Measurements from ENCODE around the gene KLHL40. TPM values are rescaled to one million over a fixed set of nuclear protein-coding genes. Genes with fewer than 3 reads are reported as not detected.

Gene KLHL40
- total RNA-seq, 1 experiment from 2014 or later, result not detected

DNA sequence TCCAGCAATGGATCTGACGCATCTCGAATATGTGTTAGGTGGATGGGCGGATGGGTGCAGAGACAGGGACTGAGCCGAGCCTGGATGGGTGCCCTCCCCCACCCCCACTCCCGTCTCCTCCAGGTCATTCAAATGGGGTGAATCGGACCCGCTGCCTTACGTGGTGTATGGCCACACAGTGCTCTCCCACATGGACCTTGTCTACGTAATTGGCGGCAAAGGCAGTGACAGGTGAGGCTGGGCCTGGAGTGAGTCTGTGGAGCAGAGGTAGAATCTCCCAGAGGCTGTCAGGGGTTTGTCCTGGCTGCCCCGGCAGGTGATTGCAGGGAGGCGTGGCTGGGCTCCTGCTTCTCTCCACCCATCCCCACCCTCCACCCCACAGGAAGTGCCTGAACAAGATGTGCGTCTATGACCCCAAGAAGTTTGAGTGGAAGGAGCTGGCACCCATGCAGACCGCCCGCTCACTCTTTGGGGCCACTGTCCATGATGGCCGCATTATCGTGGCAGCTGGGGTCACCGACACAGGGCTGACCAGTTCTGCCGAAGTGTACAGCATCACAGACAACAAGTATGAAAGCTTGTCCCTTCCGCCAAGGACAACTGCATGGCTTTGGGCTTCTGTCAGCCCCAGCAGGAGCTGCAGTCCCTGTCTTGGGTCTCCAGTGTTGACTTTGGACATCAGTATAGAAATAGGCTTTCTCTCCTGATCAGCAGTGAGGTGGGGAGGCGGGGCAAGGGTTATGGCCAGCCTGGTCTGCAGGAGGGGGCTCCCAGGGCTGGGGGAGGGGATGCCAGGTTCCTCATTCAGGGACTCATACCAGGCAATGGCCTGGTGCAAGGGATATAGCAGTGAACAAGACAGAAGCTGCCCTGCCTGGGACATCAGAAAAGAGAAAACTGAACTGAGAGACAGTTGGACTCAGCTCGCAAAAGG, 3.4 kb downstream of the KLHL40 start:
- BruUV-seq (replicated peaks), result no TSS peak
- H3K27me3 Mint-ChIP-seq (ENCODE audit: unreplicated experiment), result peaks cover 25% of the 10 kb centered on the region

DNA sequence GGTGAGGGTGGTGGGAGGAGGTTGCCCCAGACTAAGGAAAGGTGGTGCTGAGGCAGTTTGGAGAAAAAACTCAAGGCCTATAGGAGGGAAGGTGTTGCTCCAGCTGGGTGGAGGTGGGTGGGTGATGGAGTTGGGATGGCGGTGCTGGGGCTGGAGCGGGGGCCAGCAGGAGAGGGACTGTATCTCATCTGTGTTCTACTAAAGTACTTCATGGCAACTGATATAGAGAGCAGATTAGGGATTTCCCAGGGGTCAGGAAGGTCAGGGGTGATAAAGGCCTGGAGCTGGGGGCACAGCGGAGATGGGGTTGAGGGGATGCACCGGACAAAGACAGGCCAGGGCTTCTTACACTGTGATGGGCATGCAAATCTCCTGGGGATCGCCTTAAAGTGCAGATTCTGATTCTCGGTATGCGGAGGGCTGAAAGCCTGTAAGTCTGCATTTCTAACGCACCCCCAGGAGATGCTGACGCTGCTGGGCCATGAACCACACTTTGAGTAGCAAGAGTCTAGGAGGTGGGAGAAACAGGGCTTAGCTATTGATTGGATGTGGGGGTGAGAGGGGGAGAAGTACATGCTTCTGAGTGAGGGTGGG, 4.2 kb downstream of the KLHL40 start:
- no peak for DNase-seq
- no TSS peak for BruUV-seq (replicated peaks)
- peaks cover 25% of the 10 kb centered on the region for H3K27me3 Mint-ChIP-seq (ENCODE audit: unreplicated experiment)
- H3K36me3 Mint-ChIP-seq (ENCODE audit: insufficient read depth, unreplicated experiment), result no peaks in the 10 kb centered on the region
- H3K4me3 Mint-ChIP-seq (ENCODE audit: low read depth, unreplicated experiment), result no peak overlapping the region
- no peak overlapping the region for H3K27ac Mint-ChIP-seq (ENCODE audit: unreplicated experiment)
- TF ChIP-seq, protein P1, sequence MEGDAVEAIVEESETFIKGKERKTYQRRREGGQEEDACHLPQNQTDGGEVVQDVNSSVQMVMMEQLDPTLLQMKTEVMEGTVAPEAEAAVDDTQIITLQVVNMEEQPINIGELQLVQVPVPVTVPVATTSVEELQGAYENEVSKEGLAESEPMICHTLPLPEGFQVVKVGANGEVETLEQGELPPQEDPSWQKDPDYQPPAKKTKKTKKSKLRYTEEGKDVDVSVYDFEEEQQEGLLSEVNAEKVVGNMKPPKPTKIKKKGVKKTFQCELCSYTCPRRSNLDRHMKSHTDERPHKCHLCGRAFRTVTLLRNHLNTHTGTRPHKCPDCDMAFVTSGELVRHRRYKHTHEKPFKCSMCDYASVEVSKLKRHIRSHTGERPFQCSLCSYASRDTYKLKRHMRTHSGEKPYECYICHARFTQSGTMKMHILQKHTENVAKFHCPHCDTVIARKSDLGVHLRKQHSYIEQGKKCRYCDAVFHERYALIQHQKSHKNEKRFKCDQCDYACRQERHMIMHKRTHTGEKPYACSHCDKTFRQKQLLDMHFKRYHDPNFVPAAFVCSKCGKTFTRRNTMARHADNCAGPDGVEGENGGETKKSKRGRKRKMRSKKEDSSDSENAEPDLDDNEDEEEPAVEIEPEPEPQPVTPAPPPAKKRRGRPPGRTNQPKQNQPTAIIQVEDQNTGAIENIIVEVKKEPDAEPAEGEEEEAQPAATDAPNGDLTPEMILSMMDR (IDR thresholded peaks at IDR 0.05; ENCODE audit: unreplicated experiment), result no peak
- no peaks in the 10 kb centered on the region for H3K4me1 Mint-ChIP-seq (ENCODE audit: low read depth, unreplicated experiment)
- H3K9me3 Mint-ChIP-seq (ENCODE audit: low read depth, unreplicated experiment), result no peaks in the 10 kb centered on the region
- intact Hi-C loops (cut with micrococcal nuclease; ENCODE audit: unreplicated experiment), result no loop called here
- CTCF ChIA-PET, result no interaction called here

More for the DNA sequence above, 3.4 kb downstream of the KLHL40 start:
- Mint-ChIP-seq H3K4me3 (ENCODE audit: low read depth, unreplicated experiment) (no peak overlapping the region), H3K4me1 (ENCODE audit: low read depth, unreplicated experiment) (no peaks in the 10 kb centered on the region), H3K36me3 (ENCODE audit: insufficient read depth, unreplicated experiment) (no peaks in the 10 kb centered on the region), H3K9me3 (ENCODE audit: low read depth, unreplicated experiment) (no peaks in the 10 kb centered on the region), H3K27ac (ENCODE audit: unreplicated experiment) (no peak overlapping the region)
- TF ChIP-seq, protein P1 (IDR thresholded peaks at IDR 0.05; ENCODE audit: unreplicated experiment), result no peak
- DNase-seq, result no peak
- intact Hi-C loops (cut with micrococcal nuclease; ENCODE audit: unreplicated experiment), result no loop called here
- CTCF ChIA-PET, result interaction anchor here (0.7 kb wide), 1 partner anchor 55 kb away, joined by 3 read pairs; no protein-coding TSS in a partner anchor

DNA sequence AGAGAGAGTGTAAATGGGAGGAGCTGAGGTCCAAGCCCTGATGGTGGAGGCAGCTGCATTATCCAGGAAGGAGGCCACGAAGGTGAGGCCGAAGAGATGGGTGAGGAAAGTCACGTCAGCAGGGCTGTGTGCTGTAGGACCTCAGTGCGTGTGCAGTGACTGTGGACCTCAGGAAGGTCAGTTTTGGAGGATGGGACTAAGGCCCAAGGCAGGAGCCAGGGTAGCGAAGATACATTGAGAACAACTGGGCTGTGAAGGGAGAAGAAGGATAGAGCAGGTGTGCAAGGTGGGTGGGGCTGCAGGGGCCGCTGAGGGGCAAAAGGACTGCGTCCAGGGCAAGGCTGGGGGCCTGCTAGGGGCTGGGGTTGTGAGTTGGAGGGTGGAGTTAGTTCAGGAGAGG, 4.9 kb downstream of the KLHL40 start:
- no peaks in the 10 kb centered on the region for H3K9me3 Mint-ChIP-seq (ENCODE audit: low read depth, unreplicated experiment)
- no TSS peak for BruUV-seq (replicated peaks)
- H3K27ac Mint-ChIP-seq (ENCODE audit: unreplicated experiment), result no peak overlapping the region
- DNase-seq, result no peak
- TF ChIP-seq, protein P1 (IDR thresholded peaks at IDR 0.05; ENCODE audit: unreplicated experiment), result no peak
- intact Hi-C loops (cut with micrococcal nuclease; ENCODE audit: unreplicated experiment), result no loop called here
- no peaks in the 10 kb centered on the region for H3K4me1 Mint-ChIP-seq (ENCODE audit: low read depth, unreplicated experiment)
- peaks cover 25% of the 10 kb centered on the region for H3K27me3 Mint-ChIP-seq (ENCODE audit: unreplicated experiment)
- no peaks in the 10 kb centered on the region for H3K36me3 Mint-ChIP-seq (ENCODE audit: insufficient read depth, unreplicated experiment)
- H3K4me3 Mint-ChIP-seq (ENCODE audit: low read depth, unreplicated experiment), result no peak overlapping the region
- CTCF ChIA-PET, result no interaction called here

DNA sequence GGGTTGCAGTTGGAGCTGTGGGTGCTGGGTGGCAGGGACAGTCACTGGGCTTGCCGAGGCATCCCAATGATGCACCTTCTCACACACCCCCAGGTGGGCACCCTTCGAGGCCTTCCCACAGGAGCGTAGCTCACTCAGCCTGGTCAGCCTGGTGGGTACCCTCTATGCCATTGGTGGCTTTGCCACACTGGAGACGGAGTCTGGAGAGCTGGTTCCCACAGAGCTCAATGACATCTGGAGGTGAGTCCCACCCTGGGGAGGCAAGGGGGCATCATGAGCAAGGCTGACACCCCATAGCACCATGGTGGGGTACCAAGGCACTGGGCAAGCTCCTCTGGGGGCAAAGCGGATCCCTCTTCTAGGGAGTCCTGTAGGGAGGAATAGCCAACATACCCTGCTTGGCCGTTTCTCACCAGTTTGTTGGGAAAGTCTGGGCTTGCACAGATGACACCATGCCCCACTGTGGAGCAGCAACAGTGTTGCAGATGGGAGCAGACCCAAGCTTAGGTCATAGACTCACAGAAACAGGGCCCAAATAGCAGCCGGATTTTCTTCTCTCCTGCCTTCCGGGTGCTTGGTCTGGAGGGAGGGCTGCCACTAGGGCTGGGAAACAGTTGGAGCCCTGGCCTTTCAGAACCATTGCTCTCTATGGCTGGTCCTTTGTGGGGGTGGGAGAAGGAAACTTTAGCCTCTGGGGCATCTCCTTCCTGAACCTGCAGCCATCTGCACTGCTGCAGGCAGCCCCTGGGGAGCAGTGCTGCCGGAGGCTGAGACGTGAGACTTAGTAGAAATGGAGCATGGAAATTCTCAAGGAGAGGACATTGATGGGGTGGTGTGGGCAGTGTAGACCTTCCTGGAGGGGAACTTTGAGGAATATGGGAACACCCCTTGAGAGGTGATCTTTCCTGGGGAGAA, 5.7 kb downstream of the KLHL40 start:
- no peak overlapping the region for H3K27ac Mint-ChIP-seq (ENCODE audit: unreplicated experiment)
- peaks cover 25% of the 10 kb centered on the region for H3K27me3 Mint-ChIP-seq (ENCODE audit: unreplicated experiment)
- H3K36me3 Mint-ChIP-seq (ENCODE audit: insufficient read depth, unreplicated experiment), result no peaks in the 10 kb centered on the region
- no peak for DNase-seq
- TF ChIP-seq, protein P1 (IDR thresholded peaks at IDR 0.05; ENCODE audit: unreplicated experiment), result no peak
- no peaks in the 10 kb centered on the region for H3K4me1 Mint-ChIP-seq (ENCODE audit: low read depth, unreplicated experiment)
- no TSS peak for BruUV-seq (replicated peaks)
- CTCF ChIA-PET, result no interaction called here
- H3K9me3 Mint-ChIP-seq (ENCODE audit: low read depth, unreplicated experiment), result no peaks in the 10 kb centered on the region
- no peak overlapping the region for H3K4me3 Mint-ChIP-seq (ENCODE audit: low read depth, unreplicated experiment)
- intact Hi-C loops (cut with micrococcal nuclease; ENCODE audit: unreplicated experiment), result no loop called here
